ENCODE results near the gene TMCC3.

DNA sequence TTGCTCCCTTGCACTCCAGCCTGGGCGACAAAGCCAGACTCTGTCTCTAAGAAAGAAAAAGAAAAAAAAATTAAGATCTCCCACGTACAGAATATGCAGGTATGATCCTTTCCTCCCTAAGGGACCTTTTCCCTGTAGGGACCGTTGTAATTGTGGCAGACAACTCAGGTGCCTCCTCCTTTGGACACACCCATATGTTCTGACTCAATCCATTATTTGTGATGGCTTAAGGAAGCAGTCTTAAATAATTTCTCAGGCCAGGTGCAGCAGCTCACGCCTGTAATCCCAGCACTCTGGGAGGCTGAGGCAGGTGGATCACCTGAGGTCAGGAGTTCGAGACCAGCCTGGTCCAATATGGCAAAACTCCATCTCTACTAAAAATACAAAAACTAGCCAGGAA lies 53.1 kb downstream of the TMCC3 start:
- TF ChIP-seq EZH2 (IDR thresholded peaks at IDR 0.05; ENCODE audit: borderline replicate concordance, low read depth, low read length, severe bottlenecking), result no peak
- TF ChIP-seq, protein P1, sequence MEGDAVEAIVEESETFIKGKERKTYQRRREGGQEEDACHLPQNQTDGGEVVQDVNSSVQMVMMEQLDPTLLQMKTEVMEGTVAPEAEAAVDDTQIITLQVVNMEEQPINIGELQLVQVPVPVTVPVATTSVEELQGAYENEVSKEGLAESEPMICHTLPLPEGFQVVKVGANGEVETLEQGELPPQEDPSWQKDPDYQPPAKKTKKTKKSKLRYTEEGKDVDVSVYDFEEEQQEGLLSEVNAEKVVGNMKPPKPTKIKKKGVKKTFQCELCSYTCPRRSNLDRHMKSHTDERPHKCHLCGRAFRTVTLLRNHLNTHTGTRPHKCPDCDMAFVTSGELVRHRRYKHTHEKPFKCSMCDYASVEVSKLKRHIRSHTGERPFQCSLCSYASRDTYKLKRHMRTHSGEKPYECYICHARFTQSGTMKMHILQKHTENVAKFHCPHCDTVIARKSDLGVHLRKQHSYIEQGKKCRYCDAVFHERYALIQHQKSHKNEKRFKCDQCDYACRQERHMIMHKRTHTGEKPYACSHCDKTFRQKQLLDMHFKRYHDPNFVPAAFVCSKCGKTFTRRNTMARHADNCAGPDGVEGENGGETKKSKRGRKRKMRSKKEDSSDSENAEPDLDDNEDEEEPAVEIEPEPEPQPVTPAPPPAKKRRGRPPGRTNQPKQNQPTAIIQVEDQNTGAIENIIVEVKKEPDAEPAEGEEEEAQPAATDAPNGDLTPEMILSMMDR (IDR thresholded peaks at IDR 0.05; ENCODE audit: borderline replicate concordance, extremely low read depth, low read length, poor library complexity, severe bottlenecking), result no peak
